Adrenal gland (tissue), 12 donors: Measurements from ENCODE around the gene CTU2. TPM values are rescaled to one million over a fixed set of nuclear protein-coding genes. Genes with fewer than 3 reads are reported as not detected.
A peak's percentile ranks its signal among the peaks of the same experiment; 100 is the strongest.

Experiments used
- DNase-seq, 7 donors: peaks; one replicate each; pipeline ENCODE4 v3.0.0-alpha.2; 2019 to 2020
- H3K27ac ChIP-seq, 5 donors: fragments of 200-600 bp; sonication (generic) in 4 of 5; 1 replicate in 3 of 5; 2 replicates in 2 of 5; pipeline versions ENCODE4 v1.5.1 to v1.8.0; 2016 to 2020; ENCODE audit warnings: mild to moderate bottlenecking in 1 of 5
- H3K27me3 ChIP-seq: fragments of 200-600 bp; 2 replicates; pipeline ENCODE4 v1.8.0; 2021
- H3K36me3 ChIP-seq, 2 donors: fragments of 200-600 bp; replicated peaks in 1 of 2; 1 replicate in 1 of 2; 2 replicates in 1 of 2; pipeline versions ENCODE4 v1.5.1 to v1.8.0; 2018 to 2022
- H3K4me1 ChIP-seq, 2 donors: fragments of 200-600 bp; replicated peaks in 1 of 2; 1 replicate in 1 of 2; 2 replicates in 1 of 2; pipeline versions ENCODE4 v1.5.1 to v1.8.0; 2018 to 2021
- H3K4me3 ChIP-seq, 4 donors: fragments of 200-600 bp; sonication (generic) in 3 of 4; one replicate each; pipeline ENCODE4 v1.5.1; 2016 to 2018
- H3K9me3 ChIP-seq, 3 donors: fragments of 200-600 bp; sonication (generic) in 1 of 3; replicated peaks in 1 of 3; 1 replicate in 2 of 3; 2 replicates in 1 of 3; pipeline versions ENCODE4 v1.5.1 to v1.8.0; 2016 to 2021
- POLR2A ChIP-seq, 2 donors: fragments of 450-650 bp; IDR thresholded peaks; one replicate each; pipeline ENCODE4 v1.6.1; 2017; ENCODE audit warnings: antibody characterized with exemption in 2 of 2, mild to moderate bottlenecking in 2 of 2, moderate library complexity in 1 of 2
- WGBS, 4 donors: extraction: QIAGEN DNeasy Blood & Tissue Kit in 2 of 4; methylation state at CpG; one replicate each; pipeline versions ENCODE4 v1.1.5 to v1.1.7; 2013 to 2017; 5-methylcytosine and 5-hydroxymethylcytosine counted together
- intact Hi-C, 2 donors: fragments of 100-400 bp; cut with DNase I; formaldehyde crosslinking; loops; one replicate each; pipeline versions ENCODE4 v1.14.1 to v1.15.0; 2022 to 2023
- polyA plus RNA-seq, 3 donors: library from polyadenylated mRNA; stranded (reverse); fragments of 200-250 nt in 2 of 3; fragments of 350-450 nt in 1 of 3; fragmentation: Illumina TruSeq in 1 of 3; extraction: RNeasy Lipid Tissue Mini Kit (QIAGEN cat#74804) in 1 of 3; gene quantifications; one replicate each; pipeline ENCODE4 v1.2.3, GENCODE V29; 2013 to 2014
- total RNA-seq, 9 donors: library from RNA; depleted of rRNA in 4 of 9; stranded (reverse); fragments of >200 nt in 4 of 9; fragments of 120-200 nt in 1 of 9; fragmentation: NEBNext Ultra II Directional in 1 of 9; extraction: Animal tissue kit (Norgen Biotek cat#: 25700) in 1 of 9; gene quantifications; one replicate each; pipeline versions ENCODE4 v1.1.0 to v1.2.4, GENCODE V29; 2013 to 2023
- TF ChIP-seq, protein P1 (sequence below), 6 experiments: fragments of 450-650 bp in 4 of 6; fragments of 200-600 bp in 2 of 6; sonication (generic) in 1 of 6; IDR thresholded peaks; 1 replicate in 5 of 6; 2 replicates in 1 of 6; pipeline versions ENCODE4 v1.5.1 to v1.8.0; 2016 to 2021; ENCODE audit warnings: antibody characterized with exemption in 6 of 6, mild to moderate bottlenecking in 2 of 6, moderate library complexity in 1 of 6
- donor health status: healthy with polysubstance abuse.
- donor health status: Bipolar disorder and iron deficiency.
- donor health status: DM: yes; HTN: yes; CAD: no.
- donor health status: DM: no; HTN: no; CAD: no.
- donor health status: DM: no; HTN: no; CAD: no.
- donor health status: DM: yes; HTN: yes; CAD: no.

CTU2 gene
- total and polyA plus RNA-seq, 12 donors, result 3.6 to 43.8 (median 14.0) TPM

DNA sequence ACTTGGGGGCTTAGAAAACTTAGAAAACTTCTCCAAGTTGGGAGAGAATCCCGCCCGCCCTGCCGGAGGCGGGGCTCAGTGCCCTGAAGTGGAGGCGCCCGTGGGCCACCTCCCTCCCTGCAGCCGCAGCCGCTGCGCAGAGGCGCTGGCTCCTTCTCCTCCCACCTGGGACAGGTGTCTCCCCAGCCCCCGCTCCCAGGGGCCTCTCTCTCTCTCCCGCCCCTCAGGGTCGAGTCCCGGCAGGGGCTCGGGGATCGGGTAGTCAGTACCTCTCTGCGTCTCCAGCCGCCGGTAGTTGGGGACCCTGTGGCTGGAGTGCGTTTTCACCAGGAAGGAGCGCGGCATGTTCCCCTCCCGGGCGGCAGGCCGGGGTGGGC is 20.3 kb upstream of the CTU2 start:
- H3K4me3 ChIP-seq, result peak overlapping the region in 2 of 4 donors; percentile 51 to 54
- H3K36me3 ChIP-seq, result no peaks in the 10 kb centered on the region
- no peak for DNase-seq
- WGBS, 4 donors, result 0 to 1% (median 1%) methylated on average over 8 to 25 of the region's 25 CpGs
- TF ChIP-seq POLR2A (IDR thresholded peaks at IDR 0.05), result no peak
- TF ChIP-seq, protein P1, sequence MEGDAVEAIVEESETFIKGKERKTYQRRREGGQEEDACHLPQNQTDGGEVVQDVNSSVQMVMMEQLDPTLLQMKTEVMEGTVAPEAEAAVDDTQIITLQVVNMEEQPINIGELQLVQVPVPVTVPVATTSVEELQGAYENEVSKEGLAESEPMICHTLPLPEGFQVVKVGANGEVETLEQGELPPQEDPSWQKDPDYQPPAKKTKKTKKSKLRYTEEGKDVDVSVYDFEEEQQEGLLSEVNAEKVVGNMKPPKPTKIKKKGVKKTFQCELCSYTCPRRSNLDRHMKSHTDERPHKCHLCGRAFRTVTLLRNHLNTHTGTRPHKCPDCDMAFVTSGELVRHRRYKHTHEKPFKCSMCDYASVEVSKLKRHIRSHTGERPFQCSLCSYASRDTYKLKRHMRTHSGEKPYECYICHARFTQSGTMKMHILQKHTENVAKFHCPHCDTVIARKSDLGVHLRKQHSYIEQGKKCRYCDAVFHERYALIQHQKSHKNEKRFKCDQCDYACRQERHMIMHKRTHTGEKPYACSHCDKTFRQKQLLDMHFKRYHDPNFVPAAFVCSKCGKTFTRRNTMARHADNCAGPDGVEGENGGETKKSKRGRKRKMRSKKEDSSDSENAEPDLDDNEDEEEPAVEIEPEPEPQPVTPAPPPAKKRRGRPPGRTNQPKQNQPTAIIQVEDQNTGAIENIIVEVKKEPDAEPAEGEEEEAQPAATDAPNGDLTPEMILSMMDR (IDR thresholded peaks at IDR 0.05), result no peak
- intact Hi-C loops, result loop anchor here in 1 of 2 donors (2.0 kb wide), 1 partner anchor 25 kb away; no protein-coding TSS in a partner anchor
- no peaks in the 10 kb centered on the region for H3K9me3 ChIP-seq
- H3K4me1 ChIP-seq, result peaks cover 13 to 26% of the 10 kb centered on the region in 2 donors
- H3K27ac ChIP-seq, result peak overlapping the region in 1 of 5 donors; percentile 18
- peaks cover 20% of the 10 kb centered on the region for H3K27me3 ChIP-seq

DNA sequence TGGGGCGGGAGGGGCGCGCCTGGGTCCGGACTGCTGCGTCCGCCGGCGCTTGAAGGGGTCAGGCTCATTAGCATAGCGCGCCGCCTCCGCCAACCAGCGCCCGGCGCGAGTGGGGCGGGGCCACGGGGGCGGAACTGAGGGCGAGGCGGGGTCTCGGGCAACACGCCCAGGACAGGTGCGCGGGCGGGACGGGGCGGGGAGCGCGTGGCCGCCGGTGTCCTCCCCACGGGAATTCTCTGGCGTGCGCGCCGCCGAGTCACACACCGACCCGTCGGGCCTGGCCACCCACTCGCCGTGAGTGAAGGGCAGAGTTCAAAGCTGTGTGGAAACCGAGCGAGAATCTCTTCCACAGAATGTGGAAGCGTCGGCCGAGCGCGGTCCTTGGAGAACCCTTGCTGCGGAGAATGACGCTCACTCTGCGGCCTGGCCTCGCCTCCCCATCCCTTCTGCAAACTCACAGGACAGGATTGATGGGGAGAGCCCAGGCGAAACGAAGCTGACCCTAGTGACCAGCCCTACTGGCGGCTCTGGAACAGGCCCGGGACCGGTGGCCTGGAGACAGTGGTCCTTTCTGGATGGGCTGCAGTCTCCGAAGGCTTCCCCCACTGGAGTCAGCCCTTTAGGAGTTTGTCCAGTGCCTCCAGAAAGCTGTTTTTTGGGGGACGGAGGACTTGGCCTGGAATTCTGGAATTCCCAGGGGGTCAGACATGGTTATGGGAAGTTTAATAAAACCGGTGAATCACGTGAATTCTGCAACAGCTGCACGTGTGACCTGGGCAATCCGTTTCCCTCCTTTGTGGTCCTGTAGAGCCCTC is 19.7 kb upstream of the CTU2 start, which contains the start of gene SNAI3:
Gene SNAI3 (minus strand): TSS at position 69 of the 815 bp plus-strand sequence. CDS start 101 bp downstream, outside the sequence.
- TF ChIP-seq, protein P1 (IDR thresholded peaks at IDR 0.05), result no peak
- no peak for TF ChIP-seq POLR2A (IDR thresholded peaks at IDR 0.05)
- WGBS, 4 donors, result 8 to 47% (median 12%) methylated on average over 7 to 65 of the region's 65 CpGs
- H3K27me3 ChIP-seq, result peaks cover 20% of the 10 kb centered on the region

DNA sequence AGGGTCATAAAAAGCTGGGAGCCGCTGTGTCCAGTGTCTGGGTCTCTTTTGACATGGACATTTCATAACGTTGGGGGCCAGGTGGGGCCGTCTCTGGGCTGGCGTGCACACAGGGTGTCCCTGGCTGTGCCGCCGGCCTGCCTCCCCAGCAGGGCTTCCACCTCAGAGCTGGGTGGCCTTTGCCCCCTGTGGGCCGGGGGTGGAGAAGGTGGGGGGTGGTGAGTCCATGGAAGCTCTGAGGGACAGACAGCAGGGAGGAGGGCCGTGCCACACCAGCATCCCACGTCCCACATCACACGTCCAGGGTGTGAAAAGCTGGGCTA is 19.1 kb upstream of the CTU2 start:
- WGBS, 4 donors, result 60 to 74% (median 71%) methylated on average over 1 to 10 of the region's 10 CpGs
- intact Hi-C loops, result loop anchor here in 1 of 2 donors (2.0 kb wide), 1 partner anchor 26 kb away; no protein-coding TSS in a partner anchor
- TF ChIP-seq, protein P1 (IDR thresholded peaks at IDR 0.05), result no peak
- TF ChIP-seq POLR2A (IDR thresholded peaks at IDR 0.05), result no peak
- DNase-seq, result no peak
- Histone ChIP-seq H3K4me3 (no peak overlapping the region), H3K27me3 (peaks cover 19% of the 10 kb centered on the region), H3K36me3 (no peaks in the 10 kb centered on the region), H3K4me1 (peaks cover 13 to 22% of the 10 kb centered on the region in 2 donors), H3K9me3 (no peaks in the 10 kb centered on the region), H3K27ac (no peak overlapping the region)

More for the DNA sequence above, 19.7 kb upstream of the CTU2 start, which contains the start of gene SNAI3:
- peak within 1 kb of the TSS in 2 of 4 donors; percentile 51 to 54 for H3K4me3 ChIP-seq
- DNase-seq, result peak; percentile 67 to 83 (median 77)
- no peaks in the 10 kb centered on the region for H3K9me3 ChIP-seq
- H3K4me1 ChIP-seq, result peaks cover 13 to 22% of the 10 kb centered on the region in 2 donors
- intact Hi-C loops, result loop anchor here in 1 of 2 donors (2.0 kb wide), 1 partner anchor 26 kb away; no protein-coding TSS in a partner anchor
- H3K27ac ChIP-seq, result peak within 1 kb of the TSS in 1 of 5 donors; percentile 18
- no peaks in the 10 kb centered on the region for H3K36me3 ChIP-seq

- H3K4me1 ChIP-seq, result peaks cover 13 to 22% of the 10 kb centered on the region in 2 donors
- H3K27me3 ChIP-seq, result peaks cover 20% of the 10 kb centered on the region
- no peak overlapping the region for H3K4me3 ChIP-seq
- no peaks in the 10 kb centered on the region for H3K9me3 ChIP-seq
- 75 to 86% (median 85%) methylated on average over 3 of the region's 3 CpGs for WGBS, 4 donors
- H3K27ac ChIP-seq, result no peak overlapping the region
- intact Hi-C loops, result loop anchor here in 1 of 2 donors (2.0 kb wide), 1 partner anchor 27 kb away; no protein-coding TSS in a partner anchor
- TF ChIP-seq, protein P1 (IDR thresholded peaks at IDR 0.05), result no peak
- no peaks in the 10 kb centered on the region for H3K36me3 ChIP-seq
- no peak for DNase-seq
These were observed 18.7 kb upstream of the CTU2 start for GRCh38 chr16:88687676-88688012.
